ENCODE data around the gene DNMT3A.

DNA sequence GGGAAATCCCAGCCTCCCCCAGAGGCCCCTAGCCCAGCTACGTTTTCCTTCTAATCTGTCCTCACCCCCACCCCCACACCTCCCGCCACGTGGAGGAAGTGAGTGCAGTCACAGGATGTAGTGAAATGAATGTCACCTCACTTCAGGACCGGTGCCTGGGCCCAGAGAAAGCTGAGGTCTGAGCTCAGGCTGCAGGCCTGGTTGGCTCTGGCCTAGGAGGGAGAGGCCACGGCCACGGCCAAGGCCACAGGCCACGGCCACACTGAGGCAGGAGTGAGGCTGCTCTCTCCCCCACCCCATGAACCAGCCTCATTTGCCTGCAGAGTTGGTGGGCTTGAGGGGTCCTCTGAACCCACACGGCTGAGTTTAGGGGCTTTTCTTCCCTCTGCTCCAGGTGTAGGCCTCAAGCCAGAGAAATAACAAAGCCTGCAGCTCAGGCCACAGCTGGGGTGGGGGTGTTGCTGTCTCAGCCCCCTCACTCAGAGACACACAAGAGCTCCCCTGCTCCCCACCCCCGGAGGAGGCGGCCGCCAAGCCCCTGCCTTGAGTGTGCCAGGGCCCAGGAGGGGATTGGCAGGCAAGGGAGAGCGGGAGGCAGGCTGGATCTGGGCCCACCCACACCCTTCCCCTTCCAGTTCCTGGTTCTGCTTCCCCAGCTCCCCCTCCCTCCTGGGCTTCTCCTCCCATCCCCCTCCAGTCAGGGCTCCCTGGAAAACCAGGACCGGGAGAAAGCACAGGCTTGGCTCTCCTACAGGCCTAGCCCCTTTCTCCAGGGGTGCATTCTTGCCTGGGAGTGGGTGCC is 27.0 kb downstream of the DNMT3A start:
- TF ChIP-seq, protein P1, sequence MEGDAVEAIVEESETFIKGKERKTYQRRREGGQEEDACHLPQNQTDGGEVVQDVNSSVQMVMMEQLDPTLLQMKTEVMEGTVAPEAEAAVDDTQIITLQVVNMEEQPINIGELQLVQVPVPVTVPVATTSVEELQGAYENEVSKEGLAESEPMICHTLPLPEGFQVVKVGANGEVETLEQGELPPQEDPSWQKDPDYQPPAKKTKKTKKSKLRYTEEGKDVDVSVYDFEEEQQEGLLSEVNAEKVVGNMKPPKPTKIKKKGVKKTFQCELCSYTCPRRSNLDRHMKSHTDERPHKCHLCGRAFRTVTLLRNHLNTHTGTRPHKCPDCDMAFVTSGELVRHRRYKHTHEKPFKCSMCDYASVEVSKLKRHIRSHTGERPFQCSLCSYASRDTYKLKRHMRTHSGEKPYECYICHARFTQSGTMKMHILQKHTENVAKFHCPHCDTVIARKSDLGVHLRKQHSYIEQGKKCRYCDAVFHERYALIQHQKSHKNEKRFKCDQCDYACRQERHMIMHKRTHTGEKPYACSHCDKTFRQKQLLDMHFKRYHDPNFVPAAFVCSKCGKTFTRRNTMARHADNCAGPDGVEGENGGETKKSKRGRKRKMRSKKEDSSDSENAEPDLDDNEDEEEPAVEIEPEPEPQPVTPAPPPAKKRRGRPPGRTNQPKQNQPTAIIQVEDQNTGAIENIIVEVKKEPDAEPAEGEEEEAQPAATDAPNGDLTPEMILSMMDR (IDR thresholded peaks at IDR 0.05): no peak
- TF ChIP-seq EZH2 (IDR thresholded peaks at IDR 0.05; ENCODE audit: borderline replicate concordance, insufficient read depth, low read depth, low read length, poor library complexity, severe bottlenecking): no peak

Data from B cell (primary cell).